ENCODE results near the gene EMSY.

EMSY gene

DNA sequence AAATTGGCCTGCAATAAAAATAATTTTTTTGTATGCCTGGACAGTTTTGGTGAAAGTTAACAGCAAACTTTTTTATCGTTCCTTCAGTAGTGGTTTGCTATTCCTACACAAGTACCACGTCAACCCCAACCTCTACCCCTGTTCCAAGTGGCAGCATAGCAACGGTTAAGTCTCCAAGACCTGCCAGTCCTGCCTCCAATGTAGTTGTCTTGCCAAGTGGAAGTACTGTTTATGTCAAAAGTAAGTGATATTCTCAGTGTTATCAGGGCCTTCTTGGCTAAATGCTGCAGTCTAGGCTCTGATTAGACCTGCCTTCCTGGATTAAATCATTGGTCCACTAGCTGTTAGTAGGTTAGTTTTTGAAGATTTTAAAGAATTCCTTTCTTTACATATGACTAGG lies 15.0 kb downstream of the EMSY start:
- DNase-seq: no peak

- DNase-seq: no peak
Observed at GRCh38 chr11:76462317-76462716, 17.5 kb downstream of the EMSY start.

GRCh38 chr11:76465701-76466100 lies 20.9 kb downstream of the EMSY start:
- DNase-seq: no peak

- DNase-seq: no peak
Observed at GRCh38 chr11:76466666-76467065, 21.8 kb downstream of the EMSY start.

- DNase-seq: no peak
Observed at GRCh38 chr11:76469141-76469540, 24.3 kb downstream of the EMSY start.

- no peak for DNase-seq
Observed at GRCh38 chr11:76471382-76471781, 26.6 kb downstream of the EMSY start.

DNA sequence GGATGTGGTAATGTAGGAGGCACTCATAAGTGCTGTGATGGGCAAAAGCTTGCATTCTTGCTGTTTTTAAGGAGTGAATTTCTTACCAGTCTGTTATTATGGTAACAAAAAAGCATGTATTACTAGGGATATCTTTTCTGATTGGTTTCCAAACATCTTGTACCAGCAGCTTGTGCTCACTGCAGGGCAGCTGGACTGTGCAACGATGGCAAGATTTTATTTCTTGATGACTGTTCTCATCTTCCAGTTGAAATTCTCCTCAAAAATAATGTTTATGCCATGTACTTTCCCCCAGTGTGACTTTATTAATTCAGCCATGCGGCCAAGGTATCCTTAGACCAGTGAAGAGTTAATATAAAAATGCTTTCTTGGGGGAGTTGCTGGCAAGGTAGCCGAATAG lies 35.4 kb downstream of the EMSY start:
- no peak for DNase-seq

- DNase-seq: no peak
Observed at GRCh38 chr11:76491644-76492043, 46.8 kb downstream of the EMSY start.

- DNase-seq: no peak
Observed at GRCh38 chr11:76493040-76493439, 48.2 kb downstream of the EMSY start.

GRCh38 chr11:76493626-76494539 lies 49.1 kb downstream of the EMSY start:
- no peak for DNase-seq

GRCh38 chr11:76495019-76495418 lies 50.2 kb downstream of the EMSY start:
- DNase-seq: no peak

DNA sequence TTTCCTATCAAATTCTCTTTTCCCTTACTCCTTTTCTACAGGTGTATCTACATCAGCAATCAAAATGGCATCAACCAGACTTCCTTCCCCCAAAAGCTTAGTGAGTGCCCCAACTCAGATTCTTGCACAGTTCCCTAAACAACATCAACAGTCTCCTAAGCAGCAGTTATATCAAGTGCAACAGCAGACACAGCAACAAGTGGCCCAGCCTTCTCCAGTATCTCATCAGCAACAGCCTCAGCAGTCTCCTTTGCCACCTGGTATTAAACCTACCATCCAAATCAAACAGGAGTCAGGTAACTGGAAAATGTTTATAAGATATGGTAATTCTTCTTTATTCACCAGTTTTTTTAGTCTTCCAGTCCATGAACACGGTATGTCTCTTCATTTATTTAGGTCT lies 51.4 kb downstream of the EMSY start:
- DNase-seq: no peak

DNA sequence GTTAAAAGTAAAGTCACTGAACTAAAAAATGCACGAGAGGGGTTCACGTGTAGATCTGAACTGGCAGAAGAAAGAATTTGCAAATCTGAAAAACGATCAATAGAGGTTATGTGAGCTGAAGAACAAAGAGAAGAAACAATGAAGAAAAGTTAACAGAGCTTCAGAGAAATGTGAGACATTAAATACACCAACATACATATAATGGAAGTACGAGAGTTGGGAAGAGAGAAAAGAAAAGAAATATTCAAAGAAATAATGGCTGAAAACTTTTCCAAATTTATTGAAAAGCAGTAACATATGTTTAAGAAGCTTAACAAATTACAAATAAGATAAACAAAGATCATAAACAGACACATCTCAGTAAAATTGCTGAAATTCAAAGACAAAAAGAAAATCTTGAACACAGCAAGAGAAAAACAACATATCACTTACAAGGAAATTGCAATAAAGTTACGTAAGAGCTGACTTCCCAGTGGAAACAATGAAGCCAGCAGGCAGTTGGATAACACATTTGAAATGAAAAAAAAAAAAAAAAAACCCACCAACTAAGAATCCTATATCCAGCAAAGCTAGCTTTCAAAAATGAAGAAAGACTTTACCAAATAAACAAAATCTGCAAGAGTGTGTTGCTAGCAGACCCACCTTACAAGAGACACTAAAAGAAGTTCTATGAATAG lies 56.8 kb downstream of the EMSY start:
- no peak for DNase-seq

GRCh38 chr11:76506833-76507232 lies 62.0 kb downstream of the EMSY start:
- no peak for DNase-seq

DNA sequence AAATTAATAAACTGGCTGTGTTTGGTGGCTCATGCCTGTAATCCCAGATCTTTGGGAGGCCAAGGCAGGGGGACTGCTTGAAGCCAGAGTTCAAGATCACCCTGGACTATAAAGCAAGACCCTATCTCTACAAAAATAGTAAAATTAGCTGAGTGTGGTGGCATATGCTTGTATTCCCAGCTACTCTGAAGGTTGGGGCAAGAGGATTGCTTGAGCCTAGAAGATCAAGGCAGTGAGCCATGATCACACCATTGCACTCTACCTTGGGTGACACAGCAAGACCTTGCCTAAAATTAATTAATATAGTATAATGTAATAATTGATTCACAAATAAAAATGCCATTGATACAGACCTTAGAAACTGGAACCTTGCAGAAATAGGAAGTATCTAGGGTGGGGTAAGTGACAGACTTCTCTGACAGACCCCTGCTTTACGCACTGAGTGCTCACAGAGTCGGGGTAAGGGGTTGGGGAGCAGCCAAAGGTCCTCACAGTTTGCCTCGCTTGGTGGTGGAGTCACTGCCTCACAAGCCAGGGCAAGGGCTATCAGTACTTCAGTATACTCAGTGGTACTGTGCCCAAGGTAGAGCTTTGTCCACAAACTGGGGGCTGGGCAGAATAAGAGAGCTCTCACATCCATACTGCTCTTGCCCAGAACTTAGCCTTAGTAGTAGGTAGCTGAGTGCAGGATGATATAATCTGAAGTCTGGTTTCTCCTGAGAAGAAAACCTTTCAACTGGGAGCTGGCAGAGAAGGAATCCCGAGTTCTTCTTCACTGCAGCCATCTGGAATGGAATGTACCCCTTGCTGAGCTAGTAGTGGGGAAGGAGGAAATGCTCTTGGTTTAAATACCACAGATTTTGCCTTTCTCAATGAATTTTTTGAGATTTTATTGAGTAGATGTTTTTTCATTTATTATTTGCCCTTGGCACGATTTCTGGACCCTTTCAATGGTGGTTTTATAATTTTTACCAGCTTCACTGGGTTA lies 65.5 kb downstream of the EMSY start:
- DNase-seq: no peak

- no peak for DNase-seq
Observed at GRCh38 chr11:76512851-76513653, 68.2 kb downstream of the EMSY start.

DNA sequence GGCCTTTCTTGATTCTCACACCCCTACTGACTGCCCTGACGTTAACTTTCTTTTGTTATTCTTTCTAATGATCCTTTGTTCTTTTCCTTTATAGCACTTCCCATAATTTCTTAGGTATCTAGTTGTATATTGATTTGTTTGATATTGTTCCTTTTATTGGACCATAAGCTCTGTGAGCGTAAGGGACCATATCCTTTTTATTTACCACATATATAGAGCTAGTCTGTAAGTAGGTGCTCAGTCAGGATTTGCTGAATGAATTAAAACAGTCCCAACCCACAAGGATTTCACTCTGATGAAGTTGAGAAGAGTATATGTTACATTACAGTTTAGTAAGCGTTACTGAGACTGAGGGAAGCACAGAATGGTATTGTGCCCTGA lies 68.8 kb downstream of the EMSY start:
- DNase-seq: no peak

DNA sequence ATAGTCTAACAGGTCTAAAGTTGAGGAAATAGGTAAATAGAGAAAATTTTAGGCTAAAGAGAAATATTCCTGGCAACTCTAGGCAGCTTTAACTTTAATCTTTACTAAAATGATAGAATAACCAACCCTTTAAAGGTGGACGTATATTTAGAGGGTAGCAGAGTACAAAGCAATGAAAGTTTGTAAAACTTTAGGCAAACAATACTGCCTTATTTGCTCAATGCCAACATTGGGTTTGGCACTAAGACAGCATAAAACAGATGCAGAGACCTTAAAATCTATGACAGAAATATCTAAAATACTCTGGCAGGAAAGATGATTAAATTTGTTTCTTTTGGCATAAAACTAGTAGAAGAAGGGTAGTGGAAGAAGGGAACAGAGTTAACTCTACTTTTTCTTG lies 70.7 kb downstream of the EMSY start:
- DNase-seq: no peak

DNA sequence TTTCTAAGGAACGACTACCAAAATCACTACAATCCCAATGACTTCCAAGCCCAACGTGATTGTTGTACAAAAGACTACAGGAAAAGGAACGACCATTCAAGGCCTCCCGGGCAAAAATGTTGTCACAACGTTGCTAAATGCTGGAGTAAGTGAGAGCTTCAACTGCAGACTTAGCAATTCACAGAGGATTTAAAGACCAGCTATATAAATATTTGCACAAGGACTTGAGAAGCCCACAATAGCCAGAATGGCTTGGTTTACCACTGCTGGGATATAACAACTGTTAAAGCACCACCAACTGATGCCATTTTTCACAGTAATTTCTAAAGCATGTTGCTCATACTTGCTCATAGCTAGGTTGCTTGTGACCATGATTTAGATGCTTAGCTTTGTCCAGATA lies 78.3 kb downstream of the EMSY start:
- DNase-seq: peak; percentile 78

DNA sequence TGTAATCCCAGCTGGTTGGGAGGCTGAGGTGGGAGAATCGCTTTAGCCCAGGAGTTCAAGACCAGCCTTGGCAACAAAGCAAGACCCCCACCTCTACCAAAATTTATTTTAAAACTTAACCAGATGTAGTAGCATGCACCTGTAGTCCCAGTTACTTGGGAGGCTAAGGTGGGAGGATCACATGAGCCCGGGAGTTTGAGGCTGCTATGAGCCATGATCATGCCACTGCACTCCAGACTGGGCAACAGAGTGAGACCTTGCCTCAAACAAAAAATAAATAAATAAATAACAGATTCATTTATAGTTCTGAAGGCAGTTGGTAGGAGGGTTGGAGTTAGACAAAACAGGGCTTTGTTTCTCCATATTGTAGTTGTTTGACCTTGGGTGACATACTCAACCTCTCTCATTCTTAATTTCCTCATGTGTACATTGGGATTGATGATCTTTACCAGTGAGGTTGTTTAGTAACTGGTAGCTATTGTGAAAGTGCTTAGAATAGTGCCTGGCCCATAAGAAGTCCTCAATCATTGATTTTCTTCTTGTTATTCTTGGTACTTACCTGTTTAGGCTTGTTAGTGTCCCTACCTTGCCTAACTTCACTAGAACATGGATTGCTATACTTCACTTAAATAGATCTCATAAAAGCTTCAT lies 79.1 kb downstream of the EMSY start:
- DNase-seq: no peak

GRCh38 chr11:76524461-76524860 lies 79.6 kb downstream of the EMSY start:
- DNase-seq: no peak

DNA sequence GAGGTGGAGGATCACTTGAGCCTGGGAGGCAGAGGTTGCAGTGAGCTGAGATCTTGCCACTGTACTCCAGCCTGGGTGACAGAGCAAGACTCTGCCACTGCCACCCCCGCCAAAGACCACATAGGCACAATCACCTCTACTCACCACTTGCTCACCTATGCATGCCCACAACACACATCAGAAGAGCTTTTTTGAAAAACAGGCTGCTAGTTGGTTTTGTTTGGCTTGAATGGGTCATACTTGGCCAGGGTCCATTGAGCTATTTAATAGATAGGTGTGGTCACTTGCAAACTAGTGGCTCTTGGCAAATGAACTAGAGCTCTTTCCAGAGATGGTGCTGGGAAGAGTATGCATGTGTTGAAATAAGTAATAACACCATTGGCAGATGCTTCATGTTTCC lies 80.1 kb downstream of the EMSY start:
- DNase-seq: no peak

Data from NCI-H345 (cell line).